KMS-11 (cell line): ENCODE data around the gene PAK2.

Experiments
- H2AFZ ChIP-seq: fragments of 200-600 bp; sonication (generic); 2 replicates; pipeline ENCODE4 v1.6.1; 2016; ENCODE audit warnings: antibody characterized with exemption, mixed run types, low read depth
- H3K27ac ChIP-seq: fragments of 200-600 bp; sonication (generic); 2 replicates; pipeline ENCODE4 v1.6.1; 2016; ENCODE audit warnings: mild to moderate bottlenecking, mixed run types
- H3K27me3 ChIP-seq: fragments of 200-600 bp; sonication (generic); 2 replicates; pipeline ENCODE4 v1.6.1; 2017; ENCODE audit warnings: mild to moderate bottlenecking, low read depth, mixed run types, moderate library complexity; ENCODE audit not compliant: insufficient read depth
- H3K36me3 ChIP-seq: fragments of 200-600 bp; sonication (generic); 2 replicates; pipeline ENCODE4 v1.6.1; 2017; ENCODE audit warnings: mild to moderate bottlenecking, mixed run types; ENCODE audit not compliant: insufficient read depth
- H3K4me1 ChIP-seq: fragments of 200-600 bp; sonication (generic); 2 replicates; pipeline ENCODE4 v1.6.1; 2016; ENCODE audit warnings: mild to moderate bottlenecking, low read depth, mixed run types; ENCODE audit not compliant: poor library complexity, severe bottlenecking
- H3K4me2 ChIP-seq: fragments of 200-600 bp; sonication (generic); 2 replicates; pipeline ENCODE4 v1.7.0; 2016; ENCODE audit warnings: mild to moderate bottlenecking, mixed run types
- H3K4me3 ChIP-seq: fragments of 200-600 bp; sonication (generic); IDR thresholded peaks from 2 replicates; pipeline ENCODE4 v1.6.1; 2017; ENCODE audit warnings: low read depth, low read length, mixed read lengths; ENCODE audit not compliant: insufficient read depth
- H3K79me2 ChIP-seq: fragments of 200-600 bp; sonication (generic); 2 replicates; pipeline ENCODE4 v1.6.1; 2016; ENCODE audit warnings: low read depth, mixed run types; ENCODE audit not compliant: insufficient read depth
- H3K9ac ChIP-seq: fragments of 200-600 bp; sonication (generic); 2 replicates; pipeline ENCODE4 v1.6.1; 2016; ENCODE audit warnings: mild to moderate bottlenecking, mixed run types
- H4K20me1 ChIP-seq: fragments of 200-600 bp; sonication (generic); 2 replicates; pipeline ENCODE4 v1.6.1; 2016; ENCODE audit warnings: mild to moderate bottlenecking, mixed run types; ENCODE audit not compliant: insufficient read depth
- CTCF ChIP-seq: fragments of 200-600 bp; sonication (generic); conservative IDR thresholded peaks from 2 replicates; pipeline ENCODE4 v1.6.1; 2017; ENCODE audit warnings: low read depth, mild to moderate bottlenecking, antibody characterized with exemption, low read length, moderate library complexity, mixed read lengths

Gene PAK2

GRCh38 chr3:196694941-196695848, 44.5 kb upstream of the PAK2 start:
- H3K4me1 ChIP-seq, result no peaks in the 10 kb centered on the region
- no peaks in the 10 kb centered on the region for H3K36me3 ChIP-seq
- no peak overlapping the region for H3K27ac ChIP-seq
- H4K20me1 ChIP-seq, result no peaks in the 10 kb centered on the region
- no peak for TF ChIP-seq CTCF
- no peak overlapping the region for H3K4me3 ChIP-seq
- no peaks in the 10 kb centered on the region for H3K27me3 ChIP-seq
- H2AFZ ChIP-seq, result no peak overlapping the region
- no peak overlapping the region for H3K4me2 ChIP-seq
- H3K79me2 ChIP-seq, result no peaks in the 10 kb centered on the region
- no peak overlapping the region for H3K9ac ChIP-seq

DNA sequence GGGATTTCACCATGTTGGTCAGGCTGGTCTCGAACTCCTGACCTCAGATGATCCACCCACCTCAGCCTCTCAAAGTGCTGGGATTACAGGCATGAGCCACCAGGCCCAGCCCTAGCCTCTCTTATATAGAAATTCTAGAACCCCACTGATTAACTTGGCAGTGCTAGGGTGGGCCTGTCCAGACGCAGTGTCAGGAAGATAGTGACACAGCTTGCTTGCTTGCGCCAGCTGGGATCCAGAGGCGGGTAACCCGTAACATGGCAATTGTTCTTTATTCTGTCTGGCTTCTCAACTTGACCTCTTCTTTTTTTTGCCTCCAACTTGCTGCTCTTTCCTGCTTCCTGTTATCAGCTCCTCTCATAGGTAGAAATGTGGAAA, 43.8 kb upstream of the PAK2 start:
- H3K27ac ChIP-seq, result no peak overlapping the region
- H3K4me2 ChIP-seq, result no peak overlapping the region
- H3K4me1 ChIP-seq, result no peaks in the 10 kb centered on the region
- no peak for TF ChIP-seq CTCF
- H3K27me3 ChIP-seq, result no peaks in the 10 kb centered on the region
- no peak overlapping the region for H3K4me3 ChIP-seq
- no peaks in the 10 kb centered on the region for H4K20me1 ChIP-seq
- H3K9ac ChIP-seq, result no peak overlapping the region
- H2AFZ ChIP-seq, result no peak overlapping the region
- H3K79me2 ChIP-seq, result no peaks in the 10 kb centered on the region
- H3K36me3 ChIP-seq, result no peaks in the 10 kb centered on the region

DNA sequence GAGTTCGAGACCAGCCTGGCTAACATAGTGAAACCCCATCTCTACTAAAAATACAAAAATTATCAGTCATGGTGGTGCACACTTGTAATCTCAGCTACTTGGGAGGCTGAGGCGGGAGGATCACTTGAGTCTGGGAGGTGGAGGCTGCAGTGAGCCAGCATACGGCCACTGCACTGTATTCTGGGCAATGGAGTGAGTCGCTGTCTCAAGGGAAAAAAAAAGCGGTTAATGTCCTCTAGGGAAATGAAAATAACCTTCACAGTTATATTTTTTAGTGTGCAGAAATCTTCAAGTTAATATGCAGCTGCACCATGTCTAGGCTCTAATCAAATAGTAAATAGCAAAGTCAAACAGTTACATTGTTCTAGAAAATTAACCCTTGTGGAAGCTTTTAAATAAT, 42.4 kb upstream of the PAK2 start:
- H3K79me2 ChIP-seq, result no peaks in the 10 kb centered on the region
- no peak for TF ChIP-seq CTCF
- H3K9ac ChIP-seq, result no peak overlapping the region
- no peaks in the 10 kb centered on the region for H3K27me3 ChIP-seq
- H3K4me1 ChIP-seq, result no peaks in the 10 kb centered on the region
- no peak overlapping the region for H3K27ac ChIP-seq
- H3K36me3 ChIP-seq, result no peaks in the 10 kb centered on the region
- H3K4me2 ChIP-seq, result no peak overlapping the region
- no peak overlapping the region for H2AFZ ChIP-seq
- H3K4me3 ChIP-seq, result no peak overlapping the region
- no peaks in the 10 kb centered on the region for H4K20me1 ChIP-seq

DNA sequence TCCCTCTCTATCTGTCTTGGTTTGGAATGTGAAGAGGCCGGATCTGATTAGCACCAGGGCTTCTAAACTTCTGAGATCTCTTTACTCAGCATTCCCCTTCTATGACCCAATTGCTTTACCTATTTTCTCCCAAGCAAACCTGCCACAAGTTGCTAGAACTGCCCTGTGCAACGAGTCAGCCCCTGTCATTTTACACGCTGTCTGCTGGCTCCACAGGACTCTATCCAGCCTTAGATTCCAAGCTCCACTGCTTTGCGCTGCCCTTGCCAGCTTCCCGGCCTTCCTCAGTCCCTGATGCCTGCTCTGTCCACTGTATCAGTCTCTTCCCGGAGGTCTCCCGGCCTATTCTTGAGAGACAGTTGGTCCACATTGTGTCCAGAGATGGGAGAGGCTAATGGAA, 39.9 kb upstream of the PAK2 start:
- TF ChIP-seq CTCF, result no peak
- Histone ChIP-seq H3K36me3 (no peaks in the 10 kb centered on the region), H3K4me1 (no peaks in the 10 kb centered on the region), H3K9ac (no peak overlapping the region), H4K20me1 (no peaks in the 10 kb centered on the region), H3K27ac (no peak overlapping the region), H3K79me2 (no peaks in the 10 kb centered on the region), H3K27me3 (no peaks in the 10 kb centered on the region), H3K4me3 (no peak overlapping the region), H3K4me2 (no peak overlapping the region), H2AFZ (no peak overlapping the region)
